GM12878 (cell line): ENCODE data around the gene SH3BGRL2.

Source experiments
- CREM ChIP-seq: IDR thresholded peaks from 2 replicates; pipeline ENCODE4 v1.6.1; 2014; ENCODE audit warnings: antibody characterized with exemption, low read depth
- POLR2A ChIP-seq: IDR thresholded peaks from 2 replicates; pipeline ENCODE4 v1.6.1; 2011; ENCODE audit warnings: low read depth, mild to moderate bottlenecking, low read length
- POLR2AphosphoS2 ChIP-seq: IDR thresholded peaks from 2 replicates; pipeline ENCODE4 v1.6.1; 2011; ENCODE audit warnings: low read depth, mild to moderate bottlenecking, low read length, improper control_type of control experiment, moderate library complexity
- POLR2AphosphoS5 ChIP-seq: IDR thresholded peaks from 2 replicates; pipeline ENCODE4 v1.6.1; 2011; ENCODE audit warnings: mild to moderate bottlenecking, low read length, inconsistent platforms
- RAD21 ChIP-seq: IDR thresholded peaks from 2 replicates; pipeline ENCODE4 v1.6.1; 2011; ENCODE audit warnings: mild to moderate bottlenecking, low read depth, low read length, moderate library complexity; ENCODE audit not compliant: insufficient read depth
- TF ChIP-seq, protein P1 (sequence below), 3 experiments: IDR thresholded peaks in 2 of 3; conservative IDR thresholded peaks in 1 of 3; 2 replicates each; pipeline ENCODE4 v1.5.1; 2011; ENCODE audit warnings: low read depth in 3 of 3, low read length in 3 of 3, mild to moderate bottlenecking in 3 of 3, control low read depth in 2 of 3, moderate library complexity in 2 of 3, inconsistent platforms in 1 of 3, mixed read lengths in 1 of 3; ENCODE audit not compliant: control insufficient read depth in 2 of 3, insufficient read depth in 1 of 3; ENCODE audit errors: extremely low read depth in 1 of 3
- TF ChIP-seq, protein P2 (sequence below): IDR thresholded peaks from 2 replicates; pipeline ENCODE4 v1.6.1; 2011; ENCODE audit warnings: borderline replicate concordance, low read depth, mild to moderate bottlenecking, moderate library complexity, low read length; ENCODE audit not compliant: insufficient read depth, poor library complexity, severe bottlenecking

DNA sequence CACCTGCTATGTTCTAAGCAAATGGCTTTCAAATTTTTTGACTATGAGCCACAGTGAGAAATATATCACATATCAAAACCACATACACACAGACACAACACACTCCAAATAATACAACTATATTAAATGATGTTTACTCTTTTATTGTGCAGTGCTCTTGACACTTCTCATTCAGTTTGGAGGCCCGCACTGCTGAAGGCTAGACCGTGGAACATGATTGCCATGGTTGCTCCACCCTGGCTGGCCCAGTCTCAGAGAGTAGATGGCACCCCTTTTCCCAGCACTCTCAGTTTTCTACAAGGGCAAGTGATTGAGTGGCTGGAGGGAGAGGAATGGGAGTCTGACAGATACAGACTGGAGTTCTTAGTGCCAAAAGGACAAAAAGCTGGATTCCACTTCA is 86.9 kb downstream of the SH3BGRL2 start:
- TF ChIP-seq POLR2A (no peak), POLR2AphosphoS2 (no peak), RAD21 (no peak), POLR2AphosphoS5 (no peak), CREM (no peak)
- TF ChIP-seq, protein P1, sequence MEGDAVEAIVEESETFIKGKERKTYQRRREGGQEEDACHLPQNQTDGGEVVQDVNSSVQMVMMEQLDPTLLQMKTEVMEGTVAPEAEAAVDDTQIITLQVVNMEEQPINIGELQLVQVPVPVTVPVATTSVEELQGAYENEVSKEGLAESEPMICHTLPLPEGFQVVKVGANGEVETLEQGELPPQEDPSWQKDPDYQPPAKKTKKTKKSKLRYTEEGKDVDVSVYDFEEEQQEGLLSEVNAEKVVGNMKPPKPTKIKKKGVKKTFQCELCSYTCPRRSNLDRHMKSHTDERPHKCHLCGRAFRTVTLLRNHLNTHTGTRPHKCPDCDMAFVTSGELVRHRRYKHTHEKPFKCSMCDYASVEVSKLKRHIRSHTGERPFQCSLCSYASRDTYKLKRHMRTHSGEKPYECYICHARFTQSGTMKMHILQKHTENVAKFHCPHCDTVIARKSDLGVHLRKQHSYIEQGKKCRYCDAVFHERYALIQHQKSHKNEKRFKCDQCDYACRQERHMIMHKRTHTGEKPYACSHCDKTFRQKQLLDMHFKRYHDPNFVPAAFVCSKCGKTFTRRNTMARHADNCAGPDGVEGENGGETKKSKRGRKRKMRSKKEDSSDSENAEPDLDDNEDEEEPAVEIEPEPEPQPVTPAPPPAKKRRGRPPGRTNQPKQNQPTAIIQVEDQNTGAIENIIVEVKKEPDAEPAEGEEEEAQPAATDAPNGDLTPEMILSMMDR (IDR thresholded peaks at IDR 0.05 in 2 of 3, conservative IDR thresholded peaks at IDR 0.05 in 1 of 3; ENCODE audit: control insufficient read depth in 2 of 3, extremely low read depth in 1 of 3, insufficient read depth in 1 of 3, low read depth in 3 of 3, low read length in 3 of 3), result no peak
- TF ChIP-seq, protein P2, sequence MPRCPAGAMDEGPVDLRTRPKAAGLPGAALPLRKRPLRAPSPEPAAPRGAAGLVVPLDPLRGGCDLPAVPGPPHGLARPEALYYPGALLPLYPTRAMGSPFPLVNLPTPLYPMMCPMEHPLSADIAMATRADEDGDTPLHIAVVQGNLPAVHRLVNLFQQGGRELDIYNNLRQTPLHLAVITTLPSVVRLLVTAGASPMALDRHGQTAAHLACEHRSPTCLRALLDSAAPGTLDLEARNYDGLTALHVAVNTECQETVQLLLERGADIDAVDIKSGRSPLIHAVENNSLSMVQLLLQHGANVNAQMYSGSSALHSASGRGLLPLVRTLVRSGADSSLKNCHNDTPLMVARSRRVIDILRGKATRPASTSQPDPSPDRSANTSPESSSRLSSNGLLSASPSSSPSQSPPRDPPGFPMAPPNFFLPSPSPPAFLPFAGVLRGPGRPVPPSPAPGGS, result no peak
